NB4 (cell line): ENCODE results near the gene PLA2G2D.

ENCODE experiments used
- CTCF ChIP-seq: IDR thresholded peaks from one replicate; pipeline ENCODE4 v1.5.1; 2012; ENCODE audit warnings: low read depth, low read length
- POLR2A ChIP-seq: IDR thresholded peaks from 2 replicates; pipeline ENCODE4 v1.6.1; 2011; ENCODE audit warnings: mild to moderate bottlenecking; ENCODE audit not compliant: insufficient read length; ENCODE audit errors: extremely low read depth

DNA sequence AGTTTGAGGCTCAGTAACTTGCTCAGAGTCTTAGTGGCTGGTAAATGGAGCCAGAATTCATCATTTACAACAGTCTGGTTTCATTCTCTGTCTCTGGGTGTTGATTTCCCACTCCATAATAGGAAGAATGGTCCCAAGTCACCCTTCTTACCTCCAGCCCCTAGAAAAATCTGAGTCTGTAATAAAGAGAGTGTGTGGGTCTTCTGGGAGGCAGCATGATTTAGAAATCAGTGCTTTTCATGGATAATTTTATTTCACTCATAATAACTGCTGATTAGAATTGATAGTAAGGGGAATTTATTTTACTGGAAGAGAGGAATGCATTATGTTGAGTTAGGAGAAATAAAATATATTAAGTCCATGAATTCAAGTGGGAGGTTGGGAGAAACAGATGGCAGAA is 2.1 kb downstream of the PLA2G2D start:
- no peak for TF ChIP-seq CTCF
- TF ChIP-seq POLR2A, result no peak
